Skeletal muscle satellite cell (primary cell): Measurements from ENCODE around the gene TMEM127.

Source experiments
- H3K27me3 ChIP-seq: 2 replicates; pipeline ENCODE4 v1.7.0; 2013; ENCODE audit warnings: low read length; ENCODE audit not compliant: control insufficient read depth, insufficient read depth
- H3K36me3 ChIP-seq: 2 replicates; pipeline ENCODE4 v1.7.0; 2013; ENCODE audit warnings: mild to moderate bottlenecking, control low read depth, low read length; ENCODE audit not compliant: insufficient read depth
- H3K4me1 ChIP-seq: 2 replicates; pipeline ENCODE4 v1.7.0; 2013; ENCODE audit warnings: low read length; ENCODE audit not compliant: control insufficient read depth, insufficient read depth
- H3K4me2 ChIP-seq: 2 replicates; pipeline ENCODE4 v1.7.0; 2013; ENCODE audit warnings: mild to moderate bottlenecking, low read length
- H3K4me3 ChIP-seq: 2 replicates; pipeline ENCODE4 v1.7.0; 2013; ENCODE audit warnings: low read length
- H3K9ac ChIP-seq: 2 replicates; pipeline ENCODE4 v1.7.0; 2013; ENCODE audit warnings: mild to moderate bottlenecking, low read depth, low read length, moderate library complexity
- H3K9me3 ChIP-seq: replicated peaks from 2 replicates; pipeline ENCODE4 v1.7.0; 2013; ENCODE audit warnings: mild to moderate bottlenecking, control low read depth, low read length

Gene TMEM127

GRCh38 chr2:96198921-96199320 is 66.9 kb downstream of the TMEM127 start:
- no peak overlapping the region for H3K4me2 ChIP-seq
- no peak overlapping the region for H3K4me3 ChIP-seq
- peaks cover 17% of the 10 kb centered on the region for H3K36me3 ChIP-seq
- peaks cover 62% of the 10 kb centered on the region for H3K4me1 ChIP-seq
- no peaks in the 10 kb centered on the region for H3K27me3 ChIP-seq
- H3K9ac ChIP-seq: no peak overlapping the region
- no peaks in the 10 kb centered on the region for H3K9me3 ChIP-seq
